Aorta (tissue), 5 donors: ENCODE results near the gene ETS1. TPM values are rescaled to one million over a fixed set of nuclear protein-coding genes. Genes with fewer than 3 reads are reported as not detected.
A peak's percentile ranks its signal among the peaks of the same experiment; 100 is the strongest.

Experiments used
- ATAC-seq: fragments of 200-7000 bp; cut with Tn5 transposase; one replicate; pipeline ENCODE4 v1.9.1; 2022; ENCODE audit warnings: moderate library complexity; ENCODE audit not compliant: low FRiP score
- DNase-seq, 2 donors: peaks; one replicate each; pipeline ENCODE4 v3.0.0-alpha.2; 2020
- H3K27ac ChIP-seq, 2 donors: one replicate each; pipeline ENCODE4 v1.5.1; 2013; ENCODE audit warnings: low read length in 2 of 2, mild to moderate bottlenecking in 2 of 2, moderate library complexity in 2 of 2, control low read depth in 1 of 2, inconsistent platforms in 1 of 2, low read depth in 1 of 2
- H3K27me3 ChIP-seq, 2 donors: one replicate each; pipeline ENCODE4 v1.6.1; 2013; ENCODE audit warnings: control low read depth in 1 of 2, low read length in 1 of 2, mild to moderate bottlenecking in 1 of 2, moderate library complexity in 1 of 2; ENCODE audit not compliant: insufficient read depth in 2 of 2, control insufficient read depth in 1 of 2
- H3K36me3 ChIP-seq, 2 donors: one replicate each; pipeline ENCODE4 v1.6.1; 2013; ENCODE audit warnings: control low read depth in 1 of 2, low read length in 1 of 2, mild to moderate bottlenecking in 1 of 2; ENCODE audit not compliant: insufficient read depth in 2 of 2, control insufficient read depth in 1 of 2
- H3K4me1 ChIP-seq, 2 donors: one replicate each; pipeline ENCODE4 v1.6.1; 2013; ENCODE audit warnings: low read length in 2 of 2, control low read depth in 1 of 2, mild to moderate bottlenecking in 1 of 2, moderate library complexity in 1 of 2; ENCODE audit not compliant: insufficient read depth in 2 of 2, control insufficient read depth in 1 of 2
- H3K4me3 ChIP-seq, 2 donors: one replicate each; pipeline ENCODE4 v1.5.1; 2013; ENCODE audit warnings: low read length in 2 of 2, control low read depth in 1 of 2, mild to moderate bottlenecking in 1 of 2
- H3K9me3 ChIP-seq: one replicate; pipeline ENCODE4 v1.6.1; 2013; ENCODE audit warnings: mild to moderate bottlenecking, low read length; ENCODE audit not compliant: control insufficient read depth
- WGBS, 2 donors: extraction: QIAGEN DNeasy Blood & Tissue Kit; methylation state at CpG; one replicate each; pipeline ENCODE4 v1.1.7; 2013; 5-methylcytosine and 5-hydroxymethylcytosine counted together
- intact Hi-C, 2 donors: fragments of 100-400 bp; cut with DNase I; formaldehyde crosslinking; loops; one replicate each; pipeline versions ENCODE4 v1.14.2 to v1.15.0; 2022
- polyA plus RNA-seq, 2 donors: library from polyadenylated mRNA; stranded (reverse); fragments of 200-250 nt; gene quantifications; one replicate each; pipeline ENCODE4 v1.2.3, GENCODE V29; 2013
- total RNA-seq, 2 donors: library from RNA; stranded (reverse); fragmentation: NEBNext Ultra II Directional; extraction: Animal tissue kit (Norgen Biotek cat#: 25700); gene quantifications; one replicate each; pipeline ENCODE4 v1.2.1, GENCODE V29; 2021
- donor health status: healthy with polysubstance abuse.
- donor health status: Bipolar disorder and iron deficiency.
- donor health status: DM: no; HTN: no; CAD: no.
- donor health status: DM: no; HTN: no; CAD: no.
- donor health status: DM: yes; HTN: yes; CAD: no.

Gene ETS1
- total and polyA plus RNA-seq, 4 donors: 17.8 to 125 (median 69.8) TPM

DNA sequence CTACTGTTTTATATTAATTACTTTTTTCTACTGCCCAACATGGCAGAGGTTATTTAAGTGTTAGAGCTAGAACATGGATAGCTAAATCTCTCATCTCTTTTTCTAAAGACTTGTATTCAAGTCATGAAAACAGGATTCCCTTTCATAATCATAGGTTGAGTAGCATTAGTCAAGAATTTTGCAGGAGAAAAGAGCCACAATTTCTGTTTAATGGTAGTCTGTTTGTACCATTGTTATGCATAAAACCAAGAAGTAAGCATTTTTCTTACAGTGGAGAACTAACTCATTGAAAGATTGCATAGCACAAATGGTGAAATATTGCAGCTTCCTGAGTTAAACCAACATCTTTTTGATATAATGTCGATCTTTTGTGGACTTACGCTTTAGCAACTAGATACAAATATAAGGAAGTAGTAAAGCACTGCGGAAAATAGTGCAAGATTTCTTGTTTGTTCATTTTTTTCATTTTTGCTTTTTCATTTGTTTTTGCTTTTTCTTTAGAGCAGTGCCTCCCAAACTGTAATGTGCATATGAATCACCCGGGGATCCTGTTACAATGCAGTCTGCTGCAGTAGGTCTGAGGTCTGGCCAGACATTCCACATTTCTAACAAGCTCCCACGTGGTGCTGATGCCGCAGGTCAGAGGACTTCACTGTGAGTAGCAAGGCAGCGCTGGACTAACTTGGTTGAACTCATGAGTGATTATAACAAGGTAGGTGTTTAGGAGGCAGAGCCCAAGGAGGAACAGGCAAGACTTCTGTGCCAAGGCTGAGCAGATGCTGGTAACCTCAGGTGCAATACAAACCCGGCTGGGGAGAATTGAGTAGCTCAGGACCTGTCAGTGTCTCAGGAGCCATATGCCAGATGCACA is 4.6 kb downstream of the ETS1 start:
- Histone ChIP-seq H3K4me3 (no peak overlapping the region), H3K4me1 (no peaks in the 10 kb centered on the region), H3K36me3 (no peaks in the 10 kb centered on the region), H3K27me3 (no peaks in the 10 kb centered on the region), H3K27ac (no peak overlapping the region), H3K9me3 (no peaks in the 10 kb centered on the region)
- intact Hi-C loops: no loop called here
- peak in 1 of 2 donors; percentile 58 for DNase-seq
- ATAC-seq: no peak
- WGBS, 2 donors: 31 to 44% methylated on average over 8 of the region's 8 CpGs

- no peaks in the 10 kb centered on the region for H3K27me3 ChIP-seq
- no peaks in the 10 kb centered on the region for H3K36me3 ChIP-seq
- no peak overlapping the region for H3K27ac ChIP-seq
- intact Hi-C loops: no loop called here
- DNase-seq (no peak), ATAC-seq (no peak)
- no peaks in the 10 kb centered on the region for H3K9me3 ChIP-seq
- H3K4me1 ChIP-seq: no peaks in the 10 kb centered on the region
- 67 to 69% methylated on average over 7 of the region's 7 CpGs for whole genome bisulfite sequencing, 2 donors
- no peak overlapping the region for H3K4me3 ChIP-seq
Measured at GRCh38 chr11:128581561-128582272, 5.6 kb downstream of the ETS1 start.

DNA sequence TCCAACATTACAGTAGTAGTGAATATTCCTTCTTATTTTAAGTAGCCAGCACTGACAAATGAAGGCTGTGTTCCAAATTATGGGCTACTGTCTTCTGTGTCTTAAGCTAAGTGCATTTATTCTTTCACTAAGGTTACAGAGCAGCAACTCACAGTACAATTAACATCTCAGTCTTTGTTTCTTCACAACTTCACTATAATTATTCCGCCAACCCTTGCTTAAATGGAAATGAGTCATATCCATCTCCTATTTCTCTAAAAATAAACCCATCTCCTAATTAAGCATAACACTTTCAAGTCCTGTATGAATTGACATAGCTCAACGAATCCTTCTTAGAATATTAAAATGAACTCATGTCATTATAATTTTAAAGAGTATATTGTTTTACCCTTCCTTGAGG is 6.7 kb downstream of the ETS1 start:
- no peak overlapping the region for H3K27ac ChIP-seq
- WGBS, 2 donors: 87 to 89% methylated on average over 2 of the region's 2 CpGs

GRCh38 chr11:128579798-128580504 is 7.4 kb downstream of the ETS1 start:
- no peaks in the 10 kb centered on the region for H3K4me1 ChIP-seq
- no peaks in the 10 kb centered on the region for H3K9me3 ChIP-seq
- intact Hi-C loops: no loop called here
- no peaks in the 10 kb centered on the region for H3K27me3 ChIP-seq
- DNase-seq (no peak), ATAC-seq (no peak)
- no peaks in the 10 kb centered on the region for H3K36me3 ChIP-seq
- H3K4me3 ChIP-seq: no peak overlapping the region
- WGBS, 2 donors: 93 to 94% methylated on average over 4 of the region's 4 CpGs
- H3K27ac ChIP-seq: no peak overlapping the region

More for the DNA sequence above, 6.7 kb downstream of the ETS1 start:
- ATAC-seq: no peak
- Histone ChIP-seq H3K27me3 (no peaks in the 10 kb centered on the region), H3K36me3 (no peaks in the 10 kb centered on the region), H3K4me1 (no peaks in the 10 kb centered on the region), H3K9me3 (no peaks in the 10 kb centered on the region), H3K4me3 (no peak overlapping the region)
- no peak for DNase-seq
- intact Hi-C loops: no loop called here

DNA sequence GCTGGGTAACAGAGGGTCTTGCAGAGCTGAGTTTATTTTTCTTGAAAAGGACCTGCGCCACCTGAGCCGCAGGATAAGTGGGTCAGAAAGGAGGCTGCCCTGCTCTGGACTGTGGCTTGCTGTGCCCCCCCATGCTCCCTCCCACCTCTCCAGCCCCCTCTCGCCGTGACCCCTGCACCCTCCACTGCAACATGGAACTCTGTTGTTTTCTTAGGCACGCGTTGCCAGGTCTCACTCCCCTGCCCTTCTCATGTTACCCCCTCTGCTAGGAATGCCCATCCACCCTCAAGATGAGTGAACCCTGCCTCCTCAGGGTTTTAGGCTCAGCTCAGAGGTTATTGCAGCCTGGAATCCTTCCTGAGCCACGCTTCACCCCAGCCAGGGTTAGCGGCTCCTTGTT is 10.8 kb downstream of the ETS1 start:
- Histone ChIP-seq H3K36me3 (no peaks in the 10 kb centered on the region), H3K4me3 (no peak overlapping the region), H3K9me3 (peaks cover 2% of the 10 kb centered on the region), H3K4me1 (no peaks in the 10 kb centered on the region), H3K27me3 (no peaks in the 10 kb centered on the region), H3K27ac (no peak overlapping the region)
- WGBS, 2 donors: 27% methylated on average over 8 of the region's 8 CpGs
- intact Hi-C loops: no loop called here
- DNase-seq (no peak), ATAC-seq (peak; percentile 38)

- no peak for DNase-seq
- WGBS, 2 donors: 0 to 1% methylated on average over 4 of the region's 4 CpGs
- H3K27ac ChIP-seq: no peak overlapping the region
Measured at GRCh38 chr11:128575961-128576350, 11.4 kb downstream of the ETS1 start.

DNA sequence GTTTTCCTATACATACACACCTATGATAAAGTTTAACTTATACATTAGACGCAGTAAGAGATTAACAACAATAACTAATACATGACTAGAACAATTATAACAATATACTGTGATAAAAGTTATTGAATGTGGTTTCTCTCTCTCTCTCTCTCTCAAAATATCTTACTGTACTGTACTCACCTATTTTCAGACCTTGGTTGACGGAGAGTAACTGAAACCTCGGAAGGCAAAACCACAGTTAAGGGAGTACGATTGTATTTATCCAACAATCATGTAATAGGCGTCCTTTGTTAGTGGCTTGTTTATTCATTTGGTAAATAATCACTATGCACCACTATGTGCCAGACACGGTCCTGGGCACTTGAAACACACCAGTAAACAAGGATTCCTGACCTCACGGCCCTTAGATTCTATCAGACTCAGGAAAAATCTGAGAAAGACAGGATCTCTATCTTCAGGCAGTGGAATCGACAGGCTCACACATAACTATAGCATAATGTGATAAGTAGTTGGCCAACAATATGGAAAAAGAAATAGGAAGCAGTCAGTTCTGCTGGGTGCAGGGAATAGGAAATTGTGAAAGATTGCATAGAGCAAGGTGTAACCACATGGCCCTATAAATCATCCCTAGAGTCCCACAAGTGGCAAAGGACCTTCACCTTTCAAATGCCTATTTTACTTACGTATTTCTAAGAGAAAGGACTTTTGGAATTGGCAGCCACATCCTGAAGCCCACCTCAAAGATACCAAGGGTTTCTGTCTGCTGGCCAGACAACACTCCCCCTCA is 12.0 kb downstream of the ETS1 start:
- 79 to 85% methylated on average over 9 of the region's 9 CpGs for WGBS, 2 donors
- peaks cover 2% of the 10 kb centered on the region for H3K9me3 ChIP-seq
- no peaks in the 10 kb centered on the region for H3K4me1 ChIP-seq
- no peak for ATAC-seq
- H3K27me3 ChIP-seq: no peaks in the 10 kb centered on the region
- H3K36me3 ChIP-seq: no peaks in the 10 kb centered on the region
- no peak overlapping the region for H3K27ac ChIP-seq
- DNase-seq: no peak
- intact Hi-C loops: no loop called here
- no peak overlapping the region for H3K4me3 ChIP-seq

More at GRCh38 chr11:128575961-128576350, 11.4 kb downstream of the ETS1 start:
- peak; percentile 69 for ATAC-seq
- no peaks in the 10 kb centered on the region for H3K36me3 ChIP-seq
- peaks cover 2% of the 10 kb centered on the region for H3K9me3 ChIP-seq
- H3K4me3 ChIP-seq: no peak overlapping the region
- intact Hi-C loops: no loop called here
- H3K27me3 ChIP-seq: no peaks in the 10 kb centered on the region
- no peaks in the 10 kb centered on the region for H3K4me1 ChIP-seq

DNA sequence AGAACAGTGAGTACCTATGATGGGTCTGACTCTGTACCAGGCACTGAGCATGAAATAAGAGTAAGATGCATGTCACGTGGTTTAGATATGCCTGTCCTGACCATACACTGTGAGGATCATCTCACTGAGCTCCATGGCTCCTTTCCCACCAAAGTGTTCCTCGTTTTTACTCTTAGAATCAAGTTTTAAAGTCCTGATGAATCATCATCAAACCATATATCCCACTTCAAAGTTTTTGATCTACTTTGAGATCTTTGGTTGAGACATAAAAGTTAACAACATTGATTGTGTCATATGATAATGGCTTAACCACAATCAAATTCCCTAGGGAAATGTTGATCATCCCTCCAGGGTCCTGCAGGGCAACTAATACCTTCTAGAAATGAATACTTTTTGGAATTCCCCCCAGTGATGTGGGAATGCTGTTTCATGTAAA is 12.8 kb downstream of the ETS1 start:
- 94 to 96% methylated on average over 2 of the region's 2 CpGs for WGBS, 2 donors
- Histone ChIP-seq H3K4me3 (no peak overlapping the region), H3K27me3 (no peaks in the 10 kb centered on the region), H3K9me3 (peaks cover 2% of the 10 kb centered on the region), H3K27ac (no peak overlapping the region), H3K4me1 (no peaks in the 10 kb centered on the region), H3K36me3 (no peaks in the 10 kb centered on the region)
- ATAC-seq (no peak), DNase-seq (no peak)
- intact Hi-C loops: no loop called here
